HG03520 (cell line): Measurements from ENCODE around the gene COQ2.
"Not testable (repeated sequence)": the region's sequence is repeated elsewhere in the genome, so short reads cannot be mapped to it uniquely, and the experiment has no call there.

Experiments used
- ATAC-seq: cut with Tn5 transposase; IDR thresholded peaks from one replicate; pipeline ENCODE4 v1.9.1; 2021; ENCODE audit warnings: mild to moderate bottlenecking, moderate library complexity; ENCODE audit not compliant: unreplicated experiment

The COQ2 gene, protein sequence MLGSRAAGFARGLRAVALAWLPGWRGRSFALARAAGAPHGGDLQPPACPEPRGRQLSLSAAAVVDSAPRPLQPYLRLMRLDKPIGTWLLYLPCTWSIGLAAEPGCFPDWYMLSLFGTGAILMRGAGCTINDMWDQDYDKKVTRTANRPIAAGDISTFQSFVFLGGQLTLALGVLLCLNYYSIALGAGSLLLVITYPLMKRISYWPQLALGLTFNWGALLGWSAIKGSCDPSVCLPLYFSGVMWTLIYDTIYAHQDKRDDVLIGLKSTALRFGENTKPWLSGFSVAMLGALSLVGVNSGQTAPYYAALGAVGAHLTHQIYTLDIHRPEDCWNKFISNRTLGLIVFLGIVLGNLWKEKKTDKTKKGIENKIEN

DNA sequence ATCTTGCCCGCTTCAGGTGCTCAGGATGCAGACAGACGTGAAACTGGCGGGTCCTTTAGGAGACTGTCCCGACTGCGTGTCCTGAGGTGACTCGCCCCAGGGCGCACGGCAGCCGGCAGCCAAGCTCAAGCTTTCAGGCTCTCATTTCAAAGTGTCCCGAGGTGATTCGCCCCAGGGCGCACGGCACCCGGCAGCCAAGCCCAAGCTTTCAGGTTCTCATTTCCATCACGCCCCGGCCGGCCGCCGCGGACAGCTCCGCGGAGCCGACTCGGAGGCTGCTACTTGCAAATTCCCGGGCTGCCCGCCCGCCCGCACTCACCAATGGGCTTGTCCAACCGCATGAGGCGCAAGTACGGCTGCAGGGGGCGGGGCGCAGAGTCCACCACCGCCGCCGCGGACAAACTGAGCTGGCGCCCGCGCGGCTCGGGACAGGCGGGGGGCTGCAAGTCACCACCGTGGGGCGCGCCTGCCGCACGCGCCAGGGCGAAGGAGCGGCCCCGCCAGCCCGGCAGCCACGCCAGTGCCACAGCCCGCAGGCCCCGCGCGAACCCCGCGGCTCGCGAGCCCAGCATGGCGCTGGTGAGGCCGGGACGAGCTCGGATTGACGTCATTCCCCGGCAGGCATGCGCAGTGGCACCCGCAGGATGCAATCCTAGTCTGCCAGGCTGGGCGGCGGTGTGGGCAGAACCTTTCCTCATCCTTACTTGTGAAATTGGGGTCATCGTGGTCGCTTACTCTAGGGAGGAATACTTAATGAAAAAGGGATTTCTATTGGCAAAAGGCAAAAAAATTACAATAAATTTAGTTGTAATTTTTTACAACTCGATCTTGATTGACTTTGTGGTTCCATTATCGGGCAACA is at the start of gene COQ2:
Gene COQ2 (minus strand): TSS at position 606 of the 862 bp plus-strand sequence. CDS start 34 bp downstream, at position 572.
- ATAC-seq = peak; percentile 83

DNA sequence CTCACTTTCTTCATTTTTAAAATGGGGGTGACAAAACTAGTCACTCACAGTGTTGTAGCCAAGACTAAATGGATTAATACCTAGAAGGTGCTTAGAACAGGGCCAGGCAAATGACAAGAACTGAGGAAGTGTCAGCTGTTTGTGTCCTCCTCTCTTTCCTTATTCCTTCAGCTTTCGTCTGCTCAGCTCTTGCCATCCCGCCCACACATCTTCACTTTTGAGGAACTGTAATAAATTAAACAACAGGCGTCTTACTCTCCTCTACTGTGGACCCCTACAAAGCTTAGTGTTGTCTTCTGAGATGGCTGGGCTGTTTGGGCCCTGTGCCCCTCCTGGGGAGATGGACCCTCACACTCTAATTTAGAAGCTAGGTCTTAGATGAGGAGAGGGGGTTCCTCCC is 47.4 kb upstream of the COQ2 start:
- no peak for ATAC-seq

DNA sequence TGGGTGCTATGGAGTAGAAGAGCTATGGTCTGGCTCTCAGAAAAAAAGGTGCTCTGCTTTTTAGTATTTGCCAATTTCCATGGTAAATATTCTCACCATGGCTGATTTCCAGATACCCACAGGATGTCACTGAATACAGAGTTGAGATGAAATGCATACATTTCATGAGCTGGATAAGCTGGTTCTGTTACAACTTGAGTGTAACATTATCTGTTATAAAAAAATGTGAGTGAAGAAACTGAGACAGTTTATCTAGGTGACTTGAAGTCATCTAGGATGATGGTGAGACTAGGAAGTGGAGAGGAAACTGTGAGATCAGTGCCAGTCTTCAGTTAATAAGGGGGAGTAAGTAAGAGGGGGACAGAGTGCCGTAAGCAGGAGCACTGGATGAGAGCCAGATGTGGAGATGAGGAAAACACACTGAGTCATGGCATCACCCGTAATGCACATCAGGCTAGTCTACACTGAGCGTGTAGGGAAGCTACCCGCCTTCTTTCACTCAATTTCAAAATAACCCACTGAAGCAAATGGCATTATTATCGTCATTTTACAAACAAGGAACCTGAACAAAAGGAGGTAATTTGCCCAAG is 45.0 kb upstream of the COQ2 start:
- ATAC-seq = no peak

DNA sequence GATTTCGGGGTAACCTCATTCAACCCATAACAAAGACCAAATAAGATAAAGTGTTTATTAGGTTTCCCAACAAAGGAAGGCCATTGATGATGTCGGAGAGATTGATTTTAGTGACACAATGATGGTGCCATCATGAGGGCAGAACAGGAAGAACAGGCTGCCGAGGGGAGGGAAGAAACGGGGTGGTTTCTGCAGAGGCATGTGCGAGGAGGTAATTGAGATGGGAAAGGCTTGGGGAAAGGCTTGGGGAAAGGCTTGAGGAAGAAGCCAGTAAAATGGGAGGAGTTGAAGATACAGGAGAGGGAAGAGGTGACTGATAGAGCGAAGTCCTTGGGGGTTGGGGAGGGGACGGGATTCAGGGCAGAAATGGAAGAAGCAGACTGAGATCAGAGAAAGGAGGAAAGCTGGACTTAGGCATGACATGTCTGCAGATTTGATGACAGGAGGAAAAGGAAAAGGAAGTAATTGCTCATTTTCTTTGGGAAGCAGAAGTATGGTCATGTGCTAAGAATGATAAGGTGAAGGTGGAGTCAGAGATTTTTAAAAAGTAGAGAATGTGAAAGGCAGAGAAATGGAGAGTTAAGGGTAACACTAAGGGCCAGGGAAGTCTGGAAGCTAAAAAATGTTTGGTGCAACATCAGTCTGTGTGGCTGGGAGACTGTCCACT is 44.1 kb upstream of the COQ2 start:
- ATAC-seq = no peak

DNA sequence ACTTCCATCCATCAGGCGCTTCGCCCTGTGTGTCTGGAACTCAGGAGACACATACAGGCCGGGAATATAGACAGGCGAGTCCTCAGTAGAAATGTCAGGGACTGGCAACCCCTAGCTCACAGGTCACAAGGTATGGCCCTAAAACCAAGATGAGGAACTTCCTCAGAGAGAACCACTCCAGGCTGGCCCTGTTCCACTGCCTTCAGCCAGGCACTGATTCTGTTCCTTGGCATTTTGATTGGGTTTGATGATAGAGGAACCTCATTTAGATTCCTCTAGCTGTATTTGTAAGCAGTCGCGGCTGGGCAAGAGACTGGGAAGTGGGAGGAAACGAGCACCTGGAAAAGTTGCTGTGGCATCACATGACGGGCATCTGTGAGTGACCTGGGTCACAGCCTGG is 41.9 kb upstream of the COQ2 start:
- ATAC-seq = no peak

DNA sequence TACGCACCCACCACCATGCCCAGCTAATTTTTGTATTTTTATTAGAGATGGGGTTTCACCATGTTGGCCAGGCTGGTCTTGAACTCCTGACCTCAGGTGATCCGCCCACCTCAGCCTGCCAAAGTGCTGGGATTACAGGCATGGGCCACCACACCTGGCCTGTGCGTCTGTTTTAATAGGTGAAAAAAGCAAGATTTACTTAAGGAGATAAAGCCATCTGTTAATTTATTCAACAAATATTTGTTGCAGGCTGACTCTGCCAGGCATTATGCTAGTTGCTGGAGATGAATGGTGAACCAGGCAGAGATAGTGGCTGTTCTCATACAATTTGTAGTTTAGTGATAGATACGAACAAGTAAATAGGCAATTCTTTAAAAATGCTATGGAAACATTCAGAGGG is 40.7 kb upstream of the COQ2 start:
- not testable (repeated sequence) for ATAC-seq

DNA sequence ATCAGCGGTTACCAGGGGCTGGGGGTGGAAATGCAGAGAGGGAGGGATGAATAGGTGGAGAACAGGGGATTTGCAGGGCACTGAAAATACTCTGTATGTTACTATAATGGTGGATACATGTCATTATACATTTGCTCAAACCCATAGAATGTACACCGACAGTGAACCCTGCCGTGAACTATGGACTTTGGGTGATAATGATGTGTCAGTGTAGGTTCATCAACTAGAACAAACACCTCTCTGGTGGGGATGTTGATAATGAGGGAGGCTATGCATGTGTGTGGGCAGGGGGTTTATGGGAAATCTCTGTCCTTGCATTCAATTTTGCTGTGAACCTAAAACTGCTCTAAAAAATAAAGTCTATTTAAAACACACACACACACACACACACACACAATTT is 38.5 kb upstream of the COQ2 start:
- ATAC-seq = no peak

DNA sequence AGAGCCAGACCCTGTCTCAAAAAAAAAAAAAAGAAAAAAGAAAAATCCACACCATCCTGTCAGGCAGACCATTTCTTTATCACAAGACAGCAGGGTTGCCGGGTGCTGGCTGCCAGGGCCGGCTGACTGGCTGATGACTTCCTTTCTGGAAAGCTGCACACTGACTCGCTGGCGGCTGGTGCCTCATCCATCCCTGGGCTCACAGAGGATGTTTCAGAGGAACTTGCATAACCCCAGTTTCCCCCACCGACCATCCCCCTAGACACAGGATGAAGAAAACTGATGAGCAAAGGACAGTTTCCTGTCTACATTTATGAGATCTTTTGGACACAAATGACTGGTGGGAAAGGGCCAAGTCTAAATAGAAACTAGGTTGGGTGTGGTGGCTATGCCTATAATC is 36.0 kb upstream of the COQ2 start:
- no peak for ATAC-seq

DNA sequence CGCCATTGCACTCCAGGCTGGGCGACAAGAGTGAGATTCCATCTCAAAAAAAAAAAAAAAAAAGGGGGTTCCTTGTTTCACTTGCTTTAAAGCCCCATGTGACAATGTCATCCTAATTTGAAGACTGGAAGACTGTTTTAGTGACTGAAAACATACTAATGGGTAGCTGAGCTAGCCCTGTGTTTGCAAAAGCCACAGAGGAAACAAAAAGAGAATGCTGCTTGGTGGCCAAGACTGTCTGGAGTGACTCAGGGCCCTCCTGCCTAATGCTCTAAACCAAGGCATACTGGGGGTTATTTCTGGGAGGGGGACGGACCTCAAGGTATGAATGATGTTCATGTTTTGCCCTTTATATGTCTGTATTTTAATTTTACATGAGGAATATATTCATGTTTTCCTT is 34.1 kb upstream of the COQ2 start:
- no peak for ATAC-seq

DNA sequence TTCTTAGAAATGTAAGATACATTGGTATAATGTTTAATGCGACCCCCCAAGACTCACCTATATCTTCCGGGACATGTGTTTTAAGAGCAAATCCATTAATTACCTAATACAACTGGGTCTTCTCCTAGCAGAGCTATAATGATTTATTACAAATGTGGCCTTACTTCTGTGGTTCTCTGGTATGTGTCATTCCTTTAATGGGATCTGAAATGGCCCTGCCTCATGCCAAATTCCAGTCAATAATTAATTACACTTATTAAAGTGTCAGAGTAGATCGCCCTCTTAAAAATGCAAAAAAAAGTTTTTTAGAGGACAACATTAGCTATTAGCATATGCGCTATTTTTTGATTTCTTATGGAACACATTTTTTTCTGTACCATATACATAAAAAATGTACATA is 33.1 kb upstream of the COQ2 start:
- ATAC-seq = no peak

DNA sequence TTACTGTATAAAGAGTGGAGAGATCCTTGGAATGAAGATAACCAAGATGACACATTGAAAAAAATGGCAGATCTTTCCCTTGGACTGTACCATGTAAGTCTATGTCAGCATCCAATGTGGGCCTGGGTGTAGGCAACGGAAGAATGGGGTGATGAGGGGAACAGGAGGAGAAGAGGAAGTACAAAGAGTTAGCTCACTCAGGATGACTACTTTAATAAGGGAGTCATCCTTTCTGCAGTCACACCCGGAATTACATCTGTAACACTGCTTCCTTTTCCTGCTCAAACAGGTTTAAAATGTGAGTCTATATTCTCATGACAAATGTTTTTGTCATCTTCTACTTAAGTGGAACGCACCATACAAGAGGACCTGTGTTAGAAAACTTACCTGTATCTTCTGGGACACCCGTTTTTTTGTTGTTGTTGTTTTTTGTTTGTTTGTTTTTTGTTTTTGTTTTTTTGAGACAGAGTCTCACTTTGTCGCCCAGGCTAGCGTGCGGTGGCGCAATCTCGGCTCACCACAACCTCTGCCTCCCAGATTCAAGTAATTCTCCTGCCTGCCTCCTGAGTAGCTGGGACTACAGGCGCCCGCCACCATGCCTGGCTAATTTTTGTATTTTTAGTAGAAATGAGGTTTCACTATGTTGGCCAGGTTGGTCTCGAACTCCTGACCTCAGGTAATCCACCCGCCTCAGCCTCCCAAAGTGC is 32.0 kb upstream of the COQ2 start:
- no peak for ATAC-seq

DNA sequence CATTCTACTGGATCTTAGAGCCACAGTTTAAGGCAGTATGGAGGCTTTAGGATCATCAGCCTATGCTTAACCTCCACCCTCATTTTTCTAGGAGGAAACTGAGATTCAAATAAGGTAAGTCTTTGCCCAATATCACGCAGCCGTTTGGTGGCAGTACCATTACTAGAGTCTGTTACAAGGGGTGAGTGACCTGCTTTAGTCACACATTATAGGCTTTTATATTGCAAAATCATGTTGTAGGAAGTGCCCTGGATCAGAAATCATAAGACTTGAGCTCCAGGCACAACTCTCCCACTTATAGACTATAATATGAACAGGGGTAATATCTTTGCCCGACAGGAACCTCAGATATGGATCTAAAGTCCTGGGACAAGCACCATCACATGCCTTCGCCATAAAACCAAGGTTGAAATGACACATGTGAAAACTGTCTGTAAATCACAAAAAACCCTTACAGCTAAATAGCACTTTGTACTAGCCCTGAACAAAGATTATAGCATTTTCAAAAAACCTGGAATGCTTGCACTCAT is 30.8 kb upstream of the COQ2 start:
- no peak for ATAC-seq

DNA sequence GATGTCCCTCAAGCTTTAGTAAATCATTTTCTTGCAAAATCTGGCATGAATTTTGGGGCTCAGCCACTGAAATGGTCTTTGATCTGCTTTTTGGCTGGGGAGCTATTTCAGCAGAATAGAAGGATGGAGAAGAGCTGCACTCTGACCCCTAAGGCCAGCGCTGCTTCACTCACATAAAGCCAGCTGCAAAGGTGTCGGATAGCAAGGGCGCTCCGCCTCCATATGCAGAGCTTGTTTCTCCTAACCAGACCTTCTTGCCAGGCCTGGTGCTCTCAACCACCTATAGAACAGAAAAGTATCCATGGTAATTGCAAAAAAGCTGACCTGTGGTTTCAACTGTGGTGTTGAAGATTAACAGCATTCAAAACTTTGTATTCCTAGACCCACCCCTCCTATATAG is 24.1 kb upstream of the COQ2 start:
- ATAC-seq = no peak

DNA sequence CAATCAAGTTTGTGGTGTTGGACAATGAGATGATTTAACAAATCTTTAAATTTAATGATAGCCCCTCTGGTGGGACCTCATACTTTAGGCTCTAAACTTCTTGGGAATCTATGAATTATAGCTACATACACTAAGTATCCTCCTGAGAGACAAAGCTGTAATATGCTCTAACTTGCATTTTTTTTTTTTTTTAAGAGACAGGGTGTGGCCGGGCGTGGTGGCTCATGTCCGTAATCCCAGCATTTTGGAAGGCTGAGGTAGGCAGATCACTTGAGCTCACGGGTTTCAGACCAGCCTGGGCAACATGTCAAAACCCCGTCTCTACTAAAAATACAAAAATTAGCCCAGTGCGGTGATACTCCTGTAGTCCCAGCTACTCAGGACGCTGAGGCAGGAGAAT is 23.3 kb upstream of the COQ2 start:
- no peak for ATAC-seq

DNA sequence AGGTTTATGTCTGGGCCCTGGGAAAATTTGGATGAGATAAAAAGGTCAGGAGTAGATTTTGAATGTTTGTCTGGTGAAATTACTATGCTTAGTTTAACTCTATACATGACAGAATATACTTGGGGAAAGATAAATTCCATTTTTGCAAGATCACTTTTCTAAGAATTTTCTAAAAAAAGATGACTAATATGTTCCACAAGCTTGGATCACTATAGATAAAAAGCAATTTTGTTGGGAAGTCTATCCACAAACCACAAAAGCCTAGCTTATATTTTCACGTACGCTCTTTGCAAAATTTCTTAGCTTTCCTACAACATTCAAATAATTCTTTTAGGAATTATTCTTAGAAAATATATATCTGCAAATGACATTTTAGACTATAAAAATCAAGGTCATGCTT is 20.6 kb upstream of the COQ2 start:
- no peak for ATAC-seq

DNA sequence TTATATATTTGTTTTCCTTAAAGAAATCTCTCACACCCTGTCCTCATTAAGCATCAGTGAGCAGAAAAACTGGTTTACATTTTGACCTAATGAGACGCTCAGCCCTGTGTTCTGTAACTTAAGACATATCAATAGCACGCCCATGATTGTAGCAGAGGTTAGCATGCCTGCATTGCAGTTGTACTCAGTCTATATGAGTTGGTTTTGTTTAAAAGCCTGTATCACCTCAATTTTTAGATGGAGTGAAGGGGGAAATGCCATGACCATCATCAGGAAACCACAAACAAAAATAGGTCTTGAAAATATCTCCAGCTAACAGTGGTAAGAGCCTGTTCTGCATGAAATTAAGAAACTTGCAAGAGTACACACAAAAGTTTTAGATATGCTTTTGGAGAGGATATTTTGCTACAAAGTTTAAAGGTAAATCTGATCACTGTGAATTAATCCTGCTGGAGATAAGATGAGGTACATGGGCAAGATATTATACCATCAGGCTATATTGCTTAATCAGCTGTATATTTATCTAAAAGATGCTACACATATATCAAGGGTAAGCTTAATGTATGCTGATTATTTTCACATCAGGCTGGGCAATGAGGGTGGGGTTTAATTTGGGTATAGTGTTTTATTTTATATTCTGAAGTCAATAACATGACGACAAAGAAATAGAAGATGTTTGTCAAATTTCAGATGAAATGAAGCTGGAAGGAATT is 13.1 kb upstream of the COQ2 start:
- no peak for ATAC-seq

DNA sequence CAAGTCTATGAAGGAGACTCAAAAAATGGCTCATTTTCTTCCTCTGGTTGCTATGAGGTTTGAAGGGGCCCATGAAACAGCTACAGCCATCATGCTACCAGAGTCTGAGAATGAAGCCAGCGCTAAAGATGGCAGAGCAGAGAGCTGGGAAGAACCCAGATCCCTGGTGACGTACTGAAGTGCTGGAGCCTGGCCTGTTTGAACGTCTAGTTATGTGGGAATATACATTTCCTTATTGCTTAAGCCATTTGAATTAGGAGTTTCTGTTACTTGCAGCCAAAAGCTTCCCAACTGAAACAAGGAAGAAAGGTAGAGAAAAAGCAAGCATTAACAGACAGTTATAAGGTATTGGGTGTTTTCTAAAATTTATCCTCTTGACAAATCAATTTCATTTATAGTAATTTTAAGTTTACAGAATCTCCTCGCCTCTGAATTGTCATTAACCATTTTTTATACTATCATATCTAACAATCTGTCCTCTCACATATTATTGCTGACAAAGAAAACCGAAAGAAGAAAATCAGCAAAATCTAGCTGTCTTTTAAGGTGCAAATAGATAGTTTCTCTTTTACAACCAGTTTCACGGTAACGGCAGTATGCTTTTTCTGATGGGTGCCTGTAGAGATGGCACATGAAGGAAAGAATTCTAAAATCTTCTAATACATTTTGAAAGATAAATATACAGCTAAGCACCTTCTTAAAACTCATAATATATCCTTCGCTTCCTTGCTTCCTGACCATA is 8.9 kb upstream of the COQ2 start:
- no peak for ATAC-seq

DNA sequence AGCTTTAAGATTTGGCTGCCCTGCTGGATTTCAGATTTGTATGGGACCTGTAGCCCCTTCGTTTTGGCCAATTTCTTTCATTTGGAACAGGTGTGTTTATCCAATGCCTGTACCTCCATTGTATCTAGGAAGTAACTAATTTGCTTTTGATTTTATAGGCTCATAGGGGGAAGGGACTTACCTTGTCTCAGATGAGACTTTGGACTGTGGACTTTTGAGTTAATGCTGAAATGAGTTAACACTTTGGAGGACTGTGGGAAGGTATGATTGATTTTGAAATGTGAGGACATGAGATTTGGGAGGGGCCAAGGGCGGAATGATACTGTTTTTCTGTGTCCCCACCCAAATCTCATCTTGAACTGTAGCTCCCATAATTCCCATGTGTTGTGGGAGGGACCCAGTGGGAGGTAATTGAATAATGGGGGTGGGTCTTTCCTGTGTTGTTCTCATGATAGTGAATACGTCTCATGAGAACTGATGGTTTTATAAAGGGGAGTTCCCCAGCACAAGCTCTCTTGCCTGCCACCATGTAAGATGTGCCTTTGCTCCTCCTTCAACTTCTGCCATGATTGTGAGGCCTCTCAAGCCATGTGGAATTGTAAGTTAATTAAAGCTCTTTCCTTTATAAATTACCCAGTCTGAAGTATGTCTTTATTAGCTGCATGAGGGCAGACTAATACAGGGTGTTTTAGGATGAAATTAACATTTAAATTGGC is 5.6 kb upstream of the COQ2 start:
- not testable (repeated sequence) for ATAC-seq
